WTC11 (cell line): Measurements from ENCODE around the gene RPS18. TPM values are rescaled to one million over a fixed set of nuclear protein-coding genes. Genes with fewer than 3 reads are reported as not detected.

Experiments
- AFF4 ChIP-seq: sonication (generic); formaldehyde crosslinking; IDR thresholded peaks from 2 replicates; pipeline ENCODE4 v1.8.1; 2023; ENCODE audit warnings: mild to moderate bottlenecking, missing genetic modification reagents, borderline replicate concordance
- ATF1 ChIP-seq: sonication (generic); formaldehyde crosslinking; IDR thresholded peaks from 2 replicates; pipeline ENCODE4 v1.8.1; 2023; ENCODE audit warnings: mild to moderate bottlenecking, moderate library complexity, missing genetic modification reagents
- ATF6 ChIP-seq: sonication (generic); formaldehyde crosslinking; IDR thresholded peaks from 2 replicates; pipeline ENCODE4 v1.8.1; 2023; ENCODE audit warnings: mild to moderate bottlenecking, missing genetic modification reagents
- CBFB ChIP-seq: sonication (generic); formaldehyde crosslinking; IDR thresholded peaks from 2 replicates; pipeline ENCODE4 v1.8.1; 2022; ENCODE audit warnings: mild to moderate bottlenecking, low read depth, missing genetic modification reagents
- ELF4 ChIP-seq: sonication (generic); formaldehyde crosslinking; IDR thresholded peaks from 2 replicates; pipeline ENCODE4 v1.8.1; 2022; ENCODE audit warnings: low read depth, mild to moderate bottlenecking, moderate library complexity, missing genetic modification reagents
- EMX1 ChIP-seq: fragments of 250-450 bp; sonication (Bioruptor Pico); IDR thresholded peaks from 2 replicates; pipeline ENCODE4 v1.8.0; 2021; ENCODE audit warnings: mild to moderate bottlenecking
- ETV6 ChIP-seq: sonication (generic); formaldehyde crosslinking; IDR thresholded peaks from 2 replicates; pipeline ENCODE4 v1.8.1; 2022; ENCODE audit warnings: mild to moderate bottlenecking, missing genetic modification reagents
- GRHL2 ChIP-seq: fragments of 250-450 bp; sonication (Bioruptor Pico); IDR thresholded peaks from 2 replicates; pipeline ENCODE4 v1.8.0; 2022; ENCODE audit warnings: mild to moderate bottlenecking, moderate library complexity; ENCODE audit not compliant: insufficient replicate concordance, severe bottlenecking
- GTF2I ChIP-seq: fragments of 250-450 bp; sonication (Bioruptor Pico); conservative IDR thresholded peaks from 2 replicates; pipeline ENCODE4 v1.4.0; 2021; ENCODE audit warnings: mild to moderate bottlenecking
- IRF2 ChIP-seq: sonication (generic); formaldehyde crosslinking; IDR thresholded peaks from 2 replicates; pipeline ENCODE4 v1.8.0; 2022; ENCODE audit warnings: low read depth, missing genetic modification reagents, borderline replicate concordance
- NFATC4 ChIP-seq: fragments of 250-450 bp; sonication (Bioruptor Pico); IDR thresholded peaks from 2 replicates; pipeline ENCODE4 v1.9.0; 2021; ENCODE audit warnings: mild to moderate bottlenecking
- NR2C2 ChIP-seq: sonication (generic); formaldehyde crosslinking; IDR thresholded peaks from 2 replicates; pipeline ENCODE4 v1.8.0; 2022; ENCODE audit warnings: mild to moderate bottlenecking, missing genetic modification reagents
- OVOL2 ChIP-seq: fragments of 250-450 bp; sonication (Bioruptor Pico); IDR thresholded peaks from 2 replicates; pipeline ENCODE4 v1.9.0; 2021; ENCODE audit warnings: mild to moderate bottlenecking, borderline replicate concordance
- RELA ChIP-seq: sonication (generic); formaldehyde crosslinking; IDR thresholded peaks from 2 replicates; pipeline ENCODE4 v1.8.1; 2022; ENCODE audit warnings: missing genetic modification reagents, mild to moderate bottlenecking, borderline replicate concordance
- SMAD3 ChIP-seq: sonication (generic); formaldehyde crosslinking; IDR thresholded peaks from 2 replicates; pipeline ENCODE4 v1.8.0; 2022; ENCODE audit warnings: missing genetic modification reagents, mild to moderate bottlenecking, borderline replicate concordance
- SP1 ChIP-seq: sonication (generic); formaldehyde crosslinking; conservative IDR thresholded peaks from 2 replicates; pipeline ENCODE4 v1.8.1; 2022; ENCODE audit warnings: missing genetic modification reagents
- STAT6 ChIP-seq: sonication (generic); formaldehyde crosslinking; conservative IDR thresholded peaks from 2 replicates; pipeline ENCODE4 v1.8.1; 2023; ENCODE audit warnings: mild to moderate bottlenecking, low read depth, missing genetic modification reagents, moderate library complexity
- TCF7 ChIP-seq: sonication (generic); formaldehyde crosslinking; IDR thresholded peaks from 2 replicates; pipeline ENCODE4 v1.8.0; 2022; ENCODE audit warnings: mild to moderate bottlenecking, low read depth, missing genetic modification reagents, moderate library complexity
- ZNF232 ChIP-seq: sonication (generic); formaldehyde crosslinking; IDR thresholded peaks from 2 replicates; pipeline ENCODE4 v1.8.0; 2022; ENCODE audit warnings: mild to moderate bottlenecking, missing genetic modification reagents
- ZNF317 ChIP-seq: sonication (generic); formaldehyde crosslinking; IDR thresholded peaks from 2 replicates; pipeline ENCODE4 v1.8.1; 2023; ENCODE audit warnings: low read depth, mild to moderate bottlenecking, moderate library complexity, missing genetic modification reagents, borderline replicate concordance
- ZNF423 ChIP-seq: fragments of 250-450 bp; sonication (Bioruptor Pico); IDR thresholded peaks from 2 replicates; pipeline ENCODE4 v2.1.2; 2022; ENCODE audit warnings: mild to moderate bottlenecking, moderate library complexity
- total RNA-seq: library from RNA; stranded (reverse); gene quantifications from 3 replicates; pipeline ENCODE4 v1.2.3, GENCODE V29; 2021
- TF ChIP-seq, protein P1 (sequence below): fragments of 250-450 bp; sonication (Bioruptor Pico); IDR thresholded peaks from 2 replicates; pipeline ENCODE4 v1.9.0; 2021; ENCODE audit warnings: mild to moderate bottlenecking
- TF ChIP-seq, protein P2 (sequence below): sonication (generic); formaldehyde crosslinking; conservative IDR thresholded peaks from 2 replicates; pipeline ENCODE4 v1.8.1; 2022; ENCODE audit warnings: mild to moderate bottlenecking, missing genetic modification reagents
- TF ChIP-seq, protein P3 (sequence below): sonication (generic); formaldehyde crosslinking; IDR thresholded peaks from 2 replicates; pipeline ENCODE4 v1.8.0; 2023; ENCODE audit warnings: missing genetic modification reagents
- TF ChIP-seq, protein P4 (sequence below): fragments of 250-450 bp; sonication (Bioruptor Pico); IDR thresholded peaks from 2 replicates; pipeline ENCODE4 v1.9.0; 2021; ENCODE audit warnings: moderate library complexity, mild to moderate bottlenecking, inconsistent platforms, borderline replicate concordance
- TF ChIP-seq, protein P5 (sequence below): fragments of 200-600 bp; IDR thresholded peaks from 2 replicates; pipeline ENCODE4 v1.8.0; 2022; ENCODE audit warnings: antibody characterized with exemption

Gene RPS18
- total RNA-seq, 1 experiment from 2014 or later = 2,857 TPM

- 0 out of 2 replicates have a peak, but pooled peaks have one; percentile 67 for TF ChIP-seq ATF1 (CRISPR knock-in tag)
- TF ChIP-seq AFF4 (CRISPR knock-in tag) = 0 out of 2 replicates have a peak, but pooled peaks have one; percentile 30
- no peak for TF ChIP-seq IRF2
- TF ChIP-seq ETV6 = peak; percentile 86
- TF ChIP-seq SP1 (CRISPR knock-in tag) = peak; percentile 83; the same call in 1 of the 2 replicates
- TF ChIP-seq, protein P1, sequence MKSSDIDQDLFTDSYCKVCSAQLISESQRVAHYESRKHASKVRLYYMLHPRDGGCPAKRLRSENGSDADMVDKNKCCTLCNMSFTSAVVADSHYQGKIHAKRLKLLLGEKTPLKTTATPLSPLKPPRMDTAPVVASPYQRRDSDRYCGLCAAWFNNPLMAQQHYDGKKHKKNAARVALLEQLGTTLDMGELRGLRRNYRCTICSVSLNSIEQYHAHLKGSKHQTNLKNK (CRISPR knock-in tag) = peak; percentile 55; the same call in 1 of the 2 replicates
- TF ChIP-seq CBFB (CRISPR knock-in tag) = no peak
- TF ChIP-seq ZNF232 (CRISPR knock-in tag) = peak; percentile 76; the same call in 1 of the 2 replicates
- TF ChIP-seq ELF4 (CRISPR knock-in tag) = peak; percentile 63; the same call in 1 of the 2 replicates
- TF ChIP-seq, protein P2, sequence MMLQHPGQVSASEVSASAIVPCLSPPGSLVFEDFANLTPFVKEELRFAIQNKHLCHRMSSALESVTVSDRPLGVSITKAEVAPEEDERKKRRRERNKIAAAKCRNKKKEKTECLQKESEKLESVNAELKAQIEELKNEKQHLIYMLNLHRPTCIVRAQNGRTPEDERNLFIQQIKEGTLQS = no peak
- TF ChIP-seq NFATC4 = peak; percentile 98
- no peak for TF ChIP-seq STAT6 (CRISPR knock-in tag)
- TF ChIP-seq TCF7 (CRISPR knock-in tag) = peak; percentile 28; the same call in 1 of the 2 replicates
- no peak for TF ChIP-seq GTF2I (CRISPR knock-in tag)
- TF ChIP-seq, protein P3, sequence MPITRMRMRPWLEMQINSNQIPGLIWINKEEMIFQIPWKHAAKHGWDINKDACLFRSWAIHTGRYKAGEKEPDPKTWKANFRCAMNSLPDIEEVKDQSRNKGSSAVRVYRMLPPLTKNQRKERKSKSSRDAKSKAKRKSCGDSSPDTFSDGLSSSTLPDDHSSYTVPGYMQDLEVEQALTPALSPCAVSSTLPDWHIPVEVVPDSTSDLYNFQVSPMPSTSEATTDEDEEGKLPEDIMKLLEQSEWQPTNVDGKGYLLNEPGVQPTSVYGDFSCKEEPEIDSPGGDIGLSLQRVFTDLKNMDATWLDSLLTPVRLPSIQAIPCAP (CRISPR knock-in tag) = peak; percentile 60; the same call in 1 of the 2 replicates
- TF ChIP-seq ZNF423 (CRISPR knock-in tag) = no peak
- TF ChIP-seq SMAD3 (CRISPR knock-in tag) = peak; percentile 88
- TF ChIP-seq OVOL2 (CRISPR knock-in tag) = peak; percentile 68; the same call in 1 of the 2 replicates
- no peak for TF ChIP-seq GRHL2
- peak; percentile 99 for TF ChIP-seq EMX1 (CRISPR knock-in tag)
- TF ChIP-seq RELA (CRISPR knock-in tag) = peak; percentile 95
- TF ChIP-seq ZNF317 (CRISPR knock-in tag) = no peak
- TF ChIP-seq, protein P4, sequence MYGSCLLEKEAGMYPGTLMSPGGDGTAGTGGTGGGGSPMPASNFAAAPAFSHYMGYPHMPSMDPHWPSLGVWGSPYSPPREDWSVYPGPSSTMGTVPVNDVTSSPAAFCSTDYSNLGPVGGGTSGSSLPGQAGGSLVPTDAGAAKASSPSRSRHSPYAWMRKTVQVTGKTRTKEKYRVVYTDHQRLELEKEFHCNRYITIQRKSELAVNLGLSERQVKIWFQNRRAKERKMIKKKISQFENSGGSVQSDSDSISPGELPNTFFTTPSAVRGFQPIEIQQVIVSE (CRISPR knock-in tag) = no peak
- TF ChIP-seq NR2C2 (CRISPR knock-in tag) = no peak; the same call in 1 of the 2 replicates
- TF ChIP-seq, protein P5, sequence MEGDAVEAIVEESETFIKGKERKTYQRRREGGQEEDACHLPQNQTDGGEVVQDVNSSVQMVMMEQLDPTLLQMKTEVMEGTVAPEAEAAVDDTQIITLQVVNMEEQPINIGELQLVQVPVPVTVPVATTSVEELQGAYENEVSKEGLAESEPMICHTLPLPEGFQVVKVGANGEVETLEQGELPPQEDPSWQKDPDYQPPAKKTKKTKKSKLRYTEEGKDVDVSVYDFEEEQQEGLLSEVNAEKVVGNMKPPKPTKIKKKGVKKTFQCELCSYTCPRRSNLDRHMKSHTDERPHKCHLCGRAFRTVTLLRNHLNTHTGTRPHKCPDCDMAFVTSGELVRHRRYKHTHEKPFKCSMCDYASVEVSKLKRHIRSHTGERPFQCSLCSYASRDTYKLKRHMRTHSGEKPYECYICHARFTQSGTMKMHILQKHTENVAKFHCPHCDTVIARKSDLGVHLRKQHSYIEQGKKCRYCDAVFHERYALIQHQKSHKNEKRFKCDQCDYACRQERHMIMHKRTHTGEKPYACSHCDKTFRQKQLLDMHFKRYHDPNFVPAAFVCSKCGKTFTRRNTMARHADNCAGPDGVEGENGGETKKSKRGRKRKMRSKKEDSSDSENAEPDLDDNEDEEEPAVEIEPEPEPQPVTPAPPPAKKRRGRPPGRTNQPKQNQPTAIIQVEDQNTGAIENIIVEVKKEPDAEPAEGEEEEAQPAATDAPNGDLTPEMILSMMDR = peak; percentile 36
- TF ChIP-seq ATF6 (CRISPR knock-in tag) = no peak
Measured at GRCh38 chr6:33276864-33277662, 5.2 kb downstream of the RPS18 start, which contains the start of gene B3GALT4 (continued).
